ENCODE results near the gene PBXIP1. TPM values are rescaled to one million over a fixed set of nuclear protein-coding genes. Genes with fewer than 3 reads are reported as not detected.

Gene PBXIP1
- total RNA-seq, 1 experiment from 2014 or later: 81.4 TPM

DNA sequence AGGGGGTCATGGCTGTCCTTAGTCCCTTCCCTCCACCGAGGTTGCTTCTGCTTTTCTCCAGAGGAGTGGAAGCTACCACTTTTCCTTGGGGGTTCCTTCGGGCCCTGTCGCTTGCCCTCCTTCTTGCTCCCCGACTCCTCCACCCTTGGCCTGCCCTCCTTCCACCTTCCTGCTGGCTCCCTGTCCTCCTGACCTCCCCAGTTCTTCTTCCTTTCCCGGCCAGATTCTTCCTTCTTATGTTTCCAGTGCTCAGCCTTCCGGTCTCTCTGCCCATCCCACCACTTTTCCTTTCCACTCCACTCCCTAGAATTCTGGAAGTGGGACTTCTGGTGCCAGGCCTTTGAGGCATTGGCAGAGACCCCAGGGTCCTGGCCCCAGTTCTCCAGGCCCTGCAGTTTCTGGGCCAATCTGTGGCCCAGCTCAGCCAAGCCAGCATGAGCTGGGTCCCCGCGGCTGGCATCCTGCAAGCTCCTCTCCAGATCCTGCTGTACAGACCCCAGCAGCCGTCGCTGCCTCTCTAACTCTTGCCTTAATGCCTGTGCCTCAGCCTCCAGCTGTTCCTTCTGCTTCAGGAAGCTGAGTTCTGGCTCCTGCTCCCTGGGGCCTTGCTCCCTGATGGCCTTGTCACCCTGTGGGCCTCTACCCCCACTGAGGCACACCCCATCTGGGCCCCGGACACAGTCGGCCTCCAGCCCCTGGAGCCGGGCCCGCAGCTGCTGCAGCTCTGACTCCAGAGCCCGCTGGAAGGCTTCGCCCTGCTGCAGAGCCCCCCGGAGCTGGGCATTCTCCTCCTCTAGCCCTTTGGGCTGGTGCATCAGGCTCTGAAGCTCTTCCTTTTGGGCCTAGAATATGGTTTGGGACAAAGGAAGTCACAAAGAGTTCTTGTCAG lies 9.7 kb downstream of the PBXIP1 start:
- in situ Hi-C loops (cut with HindIII; ENCODE audit: low pct_unique_long_range_greater_than_20kb, low sequenced_read_pairs): no loop called here
- no peak for DNase-seq (ENCODE audit: low read depth, low spot score)

DNA sequence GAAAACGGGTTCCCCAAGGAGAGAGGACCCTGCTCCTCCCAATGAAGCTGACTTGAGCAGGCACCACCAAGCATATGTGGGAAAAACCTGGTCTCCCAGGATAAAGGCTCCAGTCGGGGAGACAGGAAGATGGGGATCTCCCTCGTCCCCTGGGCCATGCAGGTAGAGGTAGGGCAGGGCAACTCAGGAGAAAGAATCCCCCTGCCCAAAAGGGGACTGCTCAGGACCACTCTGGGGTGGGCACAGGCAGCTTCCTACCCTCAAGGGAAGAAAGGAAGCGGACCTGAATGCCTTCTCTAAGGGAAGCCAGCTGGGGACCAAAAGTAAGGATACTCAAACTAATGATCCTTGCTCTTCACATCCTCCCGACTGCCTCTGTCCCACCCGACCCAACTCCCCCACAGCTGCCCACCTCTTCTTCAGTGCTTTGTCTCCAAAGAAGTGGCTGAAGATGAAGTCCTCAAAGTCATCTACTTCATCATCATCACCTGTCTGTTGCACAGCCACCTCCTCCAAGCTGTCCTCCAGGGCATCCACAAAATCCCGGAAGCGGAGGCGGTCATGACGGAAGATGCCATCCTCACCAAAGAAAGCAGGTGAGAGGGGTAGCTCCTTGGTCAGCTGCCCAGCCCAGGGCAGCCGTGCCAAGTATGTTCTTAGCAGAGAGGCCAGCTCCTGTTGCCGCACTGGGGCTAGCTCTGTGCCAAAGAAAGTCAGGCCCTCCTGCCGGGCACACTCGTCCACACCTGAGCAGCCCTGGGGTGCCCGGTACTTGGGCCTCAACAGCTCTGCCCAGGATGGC lies 10.5 kb downstream of the PBXIP1 start:
- DNase-seq (ENCODE audit: low read depth, low spot score): no peak
- in situ Hi-C loops (cut with HindIII; ENCODE audit: low pct_unique_long_range_greater_than_20kb, low sequenced_read_pairs): no loop called here

- no peak for DNase-seq (ENCODE audit: low read depth, low spot score)
- in situ Hi-C loops (cut with HindIII; ENCODE audit: low pct_unique_long_range_greater_than_20kb, low sequenced_read_pairs): no loop called here
These were observed 11.3 kb downstream of the PBXIP1 start for GRCh38 chr1:154944401-154945159.

GRCh38 chr1:154943649-154944400 lies 12.1 kb downstream of the PBXIP1 start:
- in situ Hi-C loops (cut with HindIII; ENCODE audit: low pct_unique_long_range_greater_than_20kb, low sequenced_read_pairs): no loop called here
- peak; percentile 59 for DNase-seq (ENCODE audit: low read depth, low spot score)

GRCh38 chr1:154941333-154942013 lies 14.4 kb downstream of the PBXIP1 start:
- DNase-seq (ENCODE audit: low read depth, low spot score): no peak
- in situ Hi-C loops (cut with HindIII; ENCODE audit: low pct_unique_long_range_greater_than_20kb, low sequenced_read_pairs): no loop called here

DNA sequence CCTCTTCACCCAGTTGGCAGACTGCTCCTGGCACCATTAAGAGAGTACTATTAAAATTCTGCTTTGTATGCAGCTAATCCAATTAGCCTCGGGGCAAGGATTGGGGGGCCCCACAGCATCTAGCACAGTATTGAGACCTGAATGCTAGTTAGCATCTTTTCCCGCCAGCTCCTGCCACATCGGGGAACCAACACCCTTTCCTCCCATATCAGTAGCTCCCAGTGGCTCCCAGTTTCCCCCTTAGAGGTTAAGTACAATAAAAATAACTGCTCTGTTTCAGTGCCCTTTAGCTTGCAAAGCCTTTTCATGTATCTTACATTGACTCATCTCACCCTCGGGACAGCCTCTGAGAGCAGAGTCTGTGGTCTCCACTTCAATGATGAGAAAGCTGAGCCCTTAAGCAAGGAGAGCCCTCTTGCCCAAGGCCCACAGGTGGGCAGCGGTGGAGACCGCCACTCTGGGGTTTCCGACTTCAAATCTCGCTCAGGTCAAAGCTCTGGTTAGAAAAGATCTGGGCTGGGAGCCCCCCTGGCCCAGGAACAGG lies 15.2 kb downstream of the PBXIP1 start:
- peak; percentile 71 for DNase-seq (ENCODE audit: low read depth, low spot score)
- in situ Hi-C loops (cut with HindIII; ENCODE audit: low pct_unique_long_range_greater_than_20kb, low sequenced_read_pairs): no loop called here

DNA sequence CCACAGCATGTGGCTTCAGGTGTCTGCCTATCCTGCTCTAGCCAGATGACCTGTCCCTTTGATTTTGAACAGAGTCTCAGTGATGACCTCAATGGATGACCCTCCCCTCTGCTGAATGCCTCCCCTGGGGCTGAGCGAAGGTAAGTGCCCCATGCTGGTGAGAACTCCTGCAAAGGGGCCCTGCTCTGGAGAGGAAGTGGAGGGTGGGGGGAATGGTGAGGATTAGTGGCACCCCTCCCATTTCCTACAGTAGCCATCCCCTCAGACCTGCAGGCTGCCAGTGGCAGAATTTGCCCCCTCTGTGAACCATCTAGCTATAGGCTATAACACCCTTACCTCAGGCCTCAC lies 15.7 kb downstream of the PBXIP1 start:
- in situ Hi-C loops (cut with HindIII; ENCODE audit: low pct_unique_long_range_greater_than_20kb, low sequenced_read_pairs): no loop called here
- no peak for DNase-seq (ENCODE audit: low read depth, low spot score)

- no peak for DNase-seq (ENCODE audit: low read depth, low spot score)
- in situ Hi-C loops (cut with HindIII; ENCODE audit: low pct_unique_long_range_greater_than_20kb, low sequenced_read_pairs): no loop called here
These were observed 17.1 kb downstream of the PBXIP1 start for GRCh38 chr1:154938604-154939399.

DNA sequence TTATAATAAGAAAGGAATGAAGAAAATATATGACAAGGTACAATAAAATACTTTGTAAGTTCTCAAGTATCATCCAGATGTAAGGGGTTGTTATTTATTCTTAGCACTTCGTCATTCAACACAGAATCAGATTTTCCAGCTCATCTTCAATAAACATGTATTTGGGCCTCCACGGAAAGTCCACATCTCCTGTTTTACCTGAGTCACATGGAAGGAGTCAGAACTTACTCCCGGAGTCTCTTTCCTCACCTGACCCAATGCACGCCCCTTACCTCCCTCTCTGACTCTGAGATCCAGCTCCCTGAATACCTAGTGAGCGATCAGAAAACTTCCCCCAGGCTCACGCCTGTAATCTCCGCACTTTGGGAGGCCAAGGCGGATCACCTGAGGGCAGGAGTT lies 17.9 kb downstream of the PBXIP1 start:
- no peak for DNase-seq (ENCODE audit: low read depth, low spot score)
- in situ Hi-C loops (cut with HindIII; ENCODE audit: low pct_unique_long_range_greater_than_20kb, low sequenced_read_pairs): no loop called here

- in situ Hi-C loops (cut with HindIII; ENCODE audit: low pct_unique_long_range_greater_than_20kb, low sequenced_read_pairs): no loop called here
- DNase-seq (ENCODE audit: low read depth, low spot score): peak; percentile 95
These were observed 18.6 kb downstream of the PBXIP1 start for GRCh38 chr1:154937085-154937987.

DNA sequence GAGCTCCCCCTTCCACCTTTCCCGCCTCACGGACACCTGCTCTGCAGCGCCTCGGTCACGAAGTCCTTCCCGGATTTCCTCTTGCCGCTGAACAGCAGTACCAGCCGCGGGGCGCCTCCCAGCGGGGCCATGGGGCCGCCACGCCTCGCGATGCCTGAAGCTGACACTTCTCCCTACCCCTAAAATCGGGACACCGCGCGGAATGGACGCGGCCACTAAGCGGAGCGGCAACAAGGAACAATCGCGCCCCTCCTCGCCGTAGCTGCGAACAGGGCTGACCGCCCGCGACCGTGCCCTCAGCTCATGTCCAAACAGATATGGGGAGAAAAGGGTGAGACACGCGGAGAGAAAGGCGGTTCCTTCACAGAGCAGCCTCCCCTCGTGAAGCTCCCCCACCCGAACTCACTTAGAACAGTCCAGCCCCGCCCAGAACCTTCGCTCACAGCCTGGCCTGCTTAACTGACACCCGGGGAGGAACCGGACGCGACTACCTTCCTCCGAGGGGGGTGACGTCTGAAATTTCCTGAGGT lies 19.3 kb downstream of the PBXIP1 start, which contains the start of gene PMVK:
Gene PMVK (minus strand): TSS at position 165 of the 530 bp plus-strand sequence. CDS start 34 bp downstream, at position 131.
- in situ Hi-C loops (cut with HindIII; ENCODE audit: low pct_unique_long_range_greater_than_20kb, low sequenced_read_pairs): no loop called here

GRCh38 chr1:154935749-154936554 lies 19.9 kb downstream of the PBXIP1 start:
- in situ Hi-C loops (cut with HindIII; ENCODE audit: low pct_unique_long_range_greater_than_20kb, low sequenced_read_pairs): no loop called here

More for the DNA sequence above, 19.3 kb downstream of the PBXIP1 start, which contains the start of gene PMVK:
- peak; percentile 96 for DNase-seq (ENCODE audit: low read depth, low spot score)

GRCh38 chr1:154934358-154934948 lies 21.4 kb downstream of the PBXIP1 start:
- no peak for DNase-seq (ENCODE audit: low read depth, low spot score)
- in situ Hi-C loops (cut with HindIII; ENCODE audit: low pct_unique_long_range_greater_than_20kb, low sequenced_read_pairs): no loop called here

More at GRCh38 chr1:154935749-154936554, 19.9 kb downstream of the PBXIP1 start:
- DNase-seq (ENCODE audit: low read depth, low spot score): no peak
